ENCODE data around the gene AIRE.

Gene AIRE

DNA sequence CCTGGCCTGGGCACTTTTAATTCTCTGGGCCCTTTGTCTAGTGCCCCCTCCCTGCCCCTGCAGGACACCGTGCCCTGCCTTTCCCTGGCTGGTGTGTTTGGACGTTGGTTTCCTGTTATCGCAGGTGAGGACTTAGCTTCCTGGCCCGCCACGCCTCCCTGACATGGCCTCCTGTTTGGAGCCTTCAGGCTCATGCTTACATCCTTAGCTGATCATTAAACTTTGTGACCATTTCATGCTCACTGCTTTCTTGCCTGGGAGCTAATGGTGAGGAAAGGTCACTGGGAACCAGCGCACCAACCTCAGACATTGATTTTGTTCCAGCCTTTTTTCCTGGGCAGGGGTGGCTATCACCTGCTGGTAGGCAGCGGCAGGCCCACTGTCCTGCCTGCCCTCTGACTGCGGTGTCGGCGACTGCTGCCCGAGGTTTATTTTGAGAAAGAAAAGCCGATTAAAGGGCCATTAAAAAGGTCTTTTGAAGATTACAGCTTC is 17.9 kb downstream of the AIRE start:
- no peaks in the 10 kb centered on the region for H3K9me3 ChIP-seq (replicated peaks in 1 of 2; ENCODE audit: control insufficient read depth in 2 of 2, insufficient read depth in 1 of 2, low read depth in 1 of 2, low read length in 2 of 2)
- H2BK15ac ChIP-seq (ENCODE audit: low read length): peak overlapping the region; percentile 75
- peak overlapping the region; percentile 40 for H2AFZ ChIP-seq (ENCODE audit: low read length)
- DNase-seq (ENCODE audit: low spot score): no peak
- H3K18ac ChIP-seq (ENCODE audit: low read length): peak overlapping the region; percentile 85
- peak overlapping the region; percentile 58 for H2BK12ac ChIP-seq (ENCODE audit: low read length)
- H3K4me3 ChIP-seq (ENCODE audit: low read length in 2 of 2): no peak overlapping the region
- H3K4me1 ChIP-seq (ENCODE audit: control insufficient read depth in 2 of 2, insufficient read depth in 1 of 2, low read depth in 1 of 2, low read length in 2 of 2): peaks cover 29 to 33% of the 10 kb centered on the region in 2 donors
- peaks cover 0 to 8% (median 0%) of the 10 kb centered on the region in 3 experiments for H3K27me3 ChIP-seq (ENCODE audit: control insufficient read depth in 3 of 3, insufficient read depth in 3 of 3, low read depth in 1 of 3, low read length in 3 of 3)
- H3K27ac ChIP-seq (replicated peaks; ENCODE audit: low read length): peak overlapping the region; percentile 16
- no peak overlapping the region for H2AK5ac ChIP-seq (ENCODE audit: low read depth, low read length)
- H4K8ac ChIP-seq (ENCODE audit: low read depth, low read length): no peak overlapping the region
- H3K79me1 ChIP-seq (ENCODE audit: low read depth, low read length): peaks cover 11% of the 10 kb centered on the region
- no peak overlapping the region for H3K4me2 ChIP-seq (ENCODE audit: insufficient read depth, low read length, poor library complexity, severe bottlenecking)
- peak overlapping the region; percentile 43 for H3K23ac ChIP-seq (ENCODE audit: low read depth, low read length, poor library complexity)
- peaks cover 0 to 10% of the 10 kb centered on the region in 2 donors for H3K36me3 ChIP-seq (replicated peaks in 1 of 2; ENCODE audit: control insufficient read depth in 2 of 2, insufficient read depth in 2 of 2, low read length in 2 of 2)
- H4K91ac ChIP-seq (ENCODE audit: low read depth, low read length, poor library complexity): no peak overlapping the region
- no peak overlapping the region for H2BK120ac ChIP-seq (ENCODE audit: low read depth, low read length)
- H2BK5ac ChIP-seq (ENCODE audit: low read length): peak overlapping the region; percentile 53
- H3K9ac ChIP-seq (ENCODE audit: low read depth, low read length, poor library complexity): peak overlapping the region; percentile 84
- no peak overlapping the region for H3K4ac ChIP-seq (ENCODE audit: low read length)
- no CpG with 5 or more reads among the region's 12 CpGs for WGBS, 2 donors (ENCODE audit: extremely low coverage in 2 of 2, insufficient read length in 2 of 2, insufficient replicate concordance in 1 of 2)
- no peak overlapping the region for H3K14ac ChIP-seq (ENCODE audit: low read length)

GRCh38 chr21:44304011-44304616 is 18.4 kb downstream of the AIRE start:
- DNase-seq (ENCODE audit: low spot score): no peak
- no peak overlapping the region for H4K8ac ChIP-seq (ENCODE audit: low read depth, low read length)
- no CpG with 5 or more reads among the region's 16 CpGs for WGBS, 2 donors (ENCODE audit: extremely low coverage in 2 of 2, insufficient read length in 2 of 2, insufficient replicate concordance in 1 of 2)
- peaks cover 33 to 37% of the 10 kb centered on the region in 2 donors for H3K4me1 ChIP-seq (ENCODE audit: control insufficient read depth in 2 of 2, insufficient read depth in 1 of 2, low read depth in 1 of 2, low read length in 2 of 2)
- no peaks in the 10 kb centered on the region for H3K9me3 ChIP-seq (replicated peaks in 1 of 2; ENCODE audit: control insufficient read depth in 2 of 2, insufficient read depth in 1 of 2, low read depth in 1 of 2, low read length in 2 of 2)
- peak overlapping the region; percentile 53 for H3K9ac ChIP-seq (ENCODE audit: low read depth, low read length, poor library complexity)
- H2BK5ac ChIP-seq (ENCODE audit: low read length): peak overlapping the region; percentile 91
- H3K14ac ChIP-seq (ENCODE audit: low read length): peak overlapping the region; percentile 5
- H2BK120ac ChIP-seq (ENCODE audit: low read depth, low read length): no peak overlapping the region
- no peak overlapping the region for H4K91ac ChIP-seq (ENCODE audit: low read depth, low read length, poor library complexity)
- peak overlapping the region; percentile 45 for H2BK15ac ChIP-seq (ENCODE audit: low read length)
- peak overlapping the region; percentile 93 for H3K18ac ChIP-seq (ENCODE audit: low read length)
- no peak overlapping the region for H3K4me3 ChIP-seq (ENCODE audit: low read length in 2 of 2)
- peak overlapping the region; percentile 37 for H3K27ac ChIP-seq (replicated peaks; ENCODE audit: low read length)
- no peak overlapping the region for H2BK12ac ChIP-seq (ENCODE audit: low read length)
- peak overlapping the region; percentile 47 for H2AK5ac ChIP-seq (ENCODE audit: low read depth, low read length)
- H3K36me3 ChIP-seq (replicated peaks in 1 of 2; ENCODE audit: control insufficient read depth in 2 of 2, insufficient read depth in 2 of 2, low read length in 2 of 2): peaks cover 2 to 13% of the 10 kb centered on the region in 2 donors
- H3K4me2 ChIP-seq (ENCODE audit: insufficient read depth, low read length, poor library complexity, severe bottlenecking): peak overlapping the region; percentile 18
- H3K23ac ChIP-seq (ENCODE audit: low read depth, low read length, poor library complexity): no peak overlapping the region
- no peak overlapping the region for H3K4ac ChIP-seq (ENCODE audit: low read length)
- peaks cover 11% of the 10 kb centered on the region for H3K79me1 ChIP-seq (ENCODE audit: low read depth, low read length)
- peaks cover 0 to 4% (median 0%) of the 10 kb centered on the region in 3 experiments for H3K27me3 ChIP-seq (ENCODE audit: control insufficient read depth in 3 of 3, insufficient read depth in 3 of 3, low read depth in 1 of 3, low read length in 3 of 3)
- H2AFZ ChIP-seq (ENCODE audit: low read length): peak overlapping the region; percentile 40

DNA sequence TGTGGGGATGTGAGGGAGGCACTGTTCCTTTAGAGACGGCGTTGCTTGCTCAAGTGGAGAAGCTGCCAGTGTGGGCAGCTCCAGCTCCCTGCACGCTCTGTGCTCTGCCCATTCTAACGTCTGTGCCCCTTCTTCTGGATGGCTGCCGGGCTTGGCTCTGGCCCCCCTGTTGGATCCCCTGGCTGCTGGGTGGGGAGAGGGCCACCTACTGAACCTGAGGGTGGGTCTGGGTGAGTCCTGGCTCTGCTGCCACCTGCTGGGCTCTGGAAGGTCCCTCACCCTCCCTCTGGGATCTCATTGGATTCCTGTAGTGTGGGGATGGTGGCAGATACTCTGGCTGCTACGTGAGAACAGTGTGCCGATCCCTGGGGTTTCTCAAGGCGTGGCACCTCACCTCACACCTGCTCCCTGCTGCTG is 19.2 kb downstream of the AIRE start:
- no peak overlapping the region for H4K8ac ChIP-seq (ENCODE audit: low read depth, low read length)
- no peak overlapping the region for H2BK15ac ChIP-seq (ENCODE audit: low read length)
- no peak overlapping the region for H4K91ac ChIP-seq (ENCODE audit: low read depth, low read length, poor library complexity)
- no peak overlapping the region for H2BK12ac ChIP-seq (ENCODE audit: low read length)
- no peaks in the 10 kb centered on the region for H3K9me3 ChIP-seq (replicated peaks in 1 of 2; ENCODE audit: control insufficient read depth in 2 of 2, insufficient read depth in 1 of 2, low read depth in 1 of 2, low read length in 2 of 2)
- no peaks in the 10 kb centered on the region for H3K27me3 ChIP-seq (ENCODE audit: control insufficient read depth in 3 of 3, insufficient read depth in 3 of 3, low read depth in 1 of 3, low read length in 3 of 3)
- H3K23ac ChIP-seq (ENCODE audit: low read depth, low read length, poor library complexity): no peak overlapping the region
- no peak overlapping the region for H3K27ac ChIP-seq (replicated peaks; ENCODE audit: low read length)
- no CpG with 5 or more reads among the region's 8 CpGs for WGBS, 2 donors (ENCODE audit: extremely low coverage in 2 of 2, insufficient read length in 2 of 2, insufficient replicate concordance in 1 of 2)
- H2BK120ac ChIP-seq (ENCODE audit: low read depth, low read length): no peak overlapping the region
- peak overlapping the region; percentile 47 for H2AK5ac ChIP-seq (ENCODE audit: low read depth, low read length)
- no peak overlapping the region for H2AFZ ChIP-seq (ENCODE audit: low read length)
- H3K36me3 ChIP-seq (replicated peaks in 1 of 2; ENCODE audit: control insufficient read depth in 2 of 2, insufficient read depth in 2 of 2, low read length in 2 of 2): peaks cover 2 to 19% of the 10 kb centered on the region in 2 donors
- H3K4me2 ChIP-seq (ENCODE audit: insufficient read depth, low read length, poor library complexity, severe bottlenecking): no peak overlapping the region
- H3K4me1 ChIP-seq (ENCODE audit: control insufficient read depth in 2 of 2, insufficient read depth in 1 of 2, low read depth in 1 of 2, low read length in 2 of 2): peaks cover 30 to 36% of the 10 kb centered on the region in 2 donors
- H3K4ac ChIP-seq (ENCODE audit: low read length): no peak overlapping the region
- peaks cover 11% of the 10 kb centered on the region for H3K79me1 ChIP-seq (ENCODE audit: low read depth, low read length)
- no peak overlapping the region for H3K4me3 ChIP-seq (ENCODE audit: low read length in 2 of 2)
- peak overlapping the region; percentile 24 for H3K9ac ChIP-seq (ENCODE audit: low read depth, low read length, poor library complexity)
- H2BK5ac ChIP-seq (ENCODE audit: low read length): peak overlapping the region; percentile 59
- peak; percentile 42 for DNase-seq (ENCODE audit: low spot score)
- H3K18ac ChIP-seq (ENCODE audit: low read length): peak overlapping the region; percentile 11
- H3K14ac ChIP-seq (ENCODE audit: low read length): no peak overlapping the region

DNA sequence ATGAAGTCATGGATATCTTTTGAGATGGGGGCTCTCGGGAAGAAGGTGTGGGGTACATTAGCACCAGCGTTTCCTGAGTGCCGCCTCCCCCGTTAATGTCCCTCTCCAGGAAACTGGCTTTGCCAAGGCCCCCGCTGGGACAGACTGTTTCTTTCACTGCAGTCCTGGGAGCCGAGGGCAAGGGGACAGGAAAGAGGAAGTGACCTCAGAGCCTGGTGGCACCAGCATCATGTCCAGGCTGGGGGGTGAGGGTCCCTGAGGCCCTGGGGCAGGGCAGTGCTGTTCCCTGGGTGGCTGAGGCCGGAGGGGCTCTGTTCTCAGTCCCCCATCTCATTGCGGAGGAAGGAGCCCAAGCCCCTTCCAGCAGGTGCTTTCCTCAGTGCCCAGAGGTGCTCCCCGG is 20.0 kb downstream of the AIRE start:
- H2BK5ac ChIP-seq (ENCODE audit: low read length): peak overlapping the region; percentile 59
- H3K27me3 ChIP-seq (ENCODE audit: control insufficient read depth in 3 of 3, insufficient read depth in 3 of 3, low read depth in 1 of 3, low read length in 3 of 3): no peaks in the 10 kb centered on the region
- no peak for DNase-seq (ENCODE audit: low spot score)
- H4K8ac ChIP-seq (ENCODE audit: low read depth, low read length): no peak overlapping the region
- no peak overlapping the region for H3K23ac ChIP-seq (ENCODE audit: low read depth, low read length, poor library complexity)
- H3K4me1 ChIP-seq (ENCODE audit: control insufficient read depth in 2 of 2, insufficient read depth in 1 of 2, low read depth in 1 of 2, low read length in 2 of 2): peaks cover 29 to 34% of the 10 kb centered on the region in 2 donors
- no peak overlapping the region for H2AFZ ChIP-seq (ENCODE audit: low read length)
- no peak overlapping the region for H3K4ac ChIP-seq (ENCODE audit: low read length)
- H3K4me3 ChIP-seq (ENCODE audit: low read length in 2 of 2): no peak overlapping the region
- peaks cover 2 to 26% of the 10 kb centered on the region in 2 donors for H3K36me3 ChIP-seq (replicated peaks in 1 of 2; ENCODE audit: control insufficient read depth in 2 of 2, insufficient read depth in 2 of 2, low read length in 2 of 2)
- H3K9me3 ChIP-seq (replicated peaks in 1 of 2; ENCODE audit: control insufficient read depth in 2 of 2, insufficient read depth in 1 of 2, low read depth in 1 of 2, low read length in 2 of 2): no peaks in the 10 kb centered on the region
- no peak overlapping the region for H4K91ac ChIP-seq (ENCODE audit: low read depth, low read length, poor library complexity)
- H2BK120ac ChIP-seq (ENCODE audit: low read depth, low read length): no peak overlapping the region
- H3K18ac ChIP-seq (ENCODE audit: low read length): no peak overlapping the region
- H3K79me1 ChIP-seq (ENCODE audit: low read depth, low read length): peaks cover 11% of the 10 kb centered on the region
- no peak overlapping the region for H2AK5ac ChIP-seq (ENCODE audit: low read depth, low read length)
- no peak overlapping the region for H3K9ac ChIP-seq (ENCODE audit: low read depth, low read length, poor library complexity)
- no peak overlapping the region for H2BK15ac ChIP-seq (ENCODE audit: low read length)
- no peak overlapping the region for H3K14ac ChIP-seq (ENCODE audit: low read length)
- no peak overlapping the region for H2BK12ac ChIP-seq (ENCODE audit: low read length)
- no CpG with 5 or more reads among the region's 9 CpGs for WGBS, 2 donors (ENCODE audit: extremely low coverage in 2 of 2, insufficient read length in 2 of 2, insufficient replicate concordance in 1 of 2)
- no peak overlapping the region for H3K27ac ChIP-seq (replicated peaks; ENCODE audit: low read length)
- H3K4me2 ChIP-seq (ENCODE audit: insufficient read depth, low read length, poor library complexity, severe bottlenecking): no peak overlapping the region

Measured in neuronal stem cell (in vitro differentiated cells).